DMS153 (cell line): ENCODE measurements around the gene AFP.
"Not testable (repeated sequence)": the region's sequence is repeated elsewhere in the genome, so short reads cannot be mapped to it uniquely, and the experiment has no call there.

Experiments used
- DNase-seq: peaks from one replicate; lab custom pipeline; 2025; lab: John Stamatoyannopoulos, UW

Gene AFP

GRCh38 chr4:73435984-73436383, at the start of gene AFP:
Gene AFP (plus strand): TSS chr4:73436221. CDS start chr4:73436263, 42 bp downstream.
- DNase-seq = no peak

- DNase-seq = no peak
These were observed 48.5 kb upstream of the AFP start for GRCh38 chr4:73387552-73387951.

GRCh38 chr4:73388887-73389286, 47.1 kb upstream of the AFP start:
- no peak for DNase-seq

- DNase-seq = not testable (repeated sequence)
These were observed 46.4 kb upstream of the AFP start for GRCh38 chr4:73389663-73390062.

GRCh38 chr4:73391774-73392173, 44.2 kb upstream of the AFP start:
- DNase-seq = no peak

- no peak for DNase-seq
These were observed 43.1 kb upstream of the AFP start for GRCh38 chr4:73392936-73393335.

- DNase-seq = no peak
These were observed 39.7 kb upstream of the AFP start for GRCh38 chr4:73396304-73396703.

GRCh38 chr4:73396993-73397972, 38.7 kb upstream of the AFP start:
- DNase-seq = no peak

- DNase-seq = no peak
These were observed 34.6 kb upstream of the AFP start for GRCh38 chr4:73401412-73401811.

- no peak for DNase-seq
These were observed 32.0 kb upstream of the AFP start, which contains the start of gene ALB for GRCh38 chr4:73404042-73404441. Gene ALB (plus strand): TSS chr4:73404287. CDS start chr4:73404328, 41 bp downstream.

- DNase-seq = no peak
These were observed 31.6 kb upstream of the AFP start for GRCh38 chr4:73404457-73404856.

- no peak for DNase-seq
These were observed 30.9 kb upstream of the AFP start for GRCh38 chr4:73405138-73405537.

GRCh38 chr4:73406548-73406875, 29.5 kb upstream of the AFP start:
- DNase-seq = no peak

GRCh38 chr4:73407227-73407673, 28.8 kb upstream of the AFP start:
- no peak for DNase-seq

- no peak for DNase-seq
These were observed 27.7 kb upstream of the AFP start for GRCh38 chr4:73408181-73408867.

- DNase-seq = no peak
These were observed 26.8 kb upstream of the AFP start for GRCh38 chr4:73409012-73409862.

- DNase-seq = no peak
These were observed 26.0 kb upstream of the AFP start for GRCh38 chr4:73409978-73410548.

- DNase-seq = no peak
These were observed 24.9 kb upstream of the AFP start for GRCh38 chr4:73410916-73411730.

- no peak for DNase-seq
These were observed 24.1 kb upstream of the AFP start for GRCh38 chr4:73411731-73412414.

GRCh38 chr4:73413294-73413755, 22.7 kb upstream of the AFP start:
- no peak for DNase-seq
